Keratinocyte (primary cell): ENCODE data around the gene ZC3H12D. TPM values are rescaled to one million over a fixed set of nuclear protein-coding genes. Genes with fewer than 3 reads are reported as not detected.

Experiments used
- DNase-seq: peaks from one replicate; pipeline ENCODE4 v3.0.0-alpha.2; 2011; ENCODE audit warnings: low read depth, missing footprints, low spot score
- FAIRE-seq: peaks from 2 replicates; lab custom pipeline; 2011; peaks lifted over from hg19 to GRCh38; lab: Jason Lieb, UNC
- H2AFZ ChIP-seq: 2 replicates; pipeline ENCODE4 v1.6.0; 2012; ENCODE audit warnings: low read length, control low read depth, inconsistent platforms; ENCODE audit not compliant: control insufficient read depth
- H3K27ac ChIP-seq: 2 replicates; pipeline ENCODE4 v1.5.1; 2011; ENCODE audit warnings: low read length; ENCODE audit not compliant: control insufficient read depth, insufficient read depth
- H3K27me3 ChIP-seq: 3 replicates; pipeline ENCODE4 v1.6.0; 2011; ENCODE audit warnings: low read length; ENCODE audit not compliant: control insufficient read depth, insufficient read depth; ENCODE audit errors: extremely low read depth
- H3K36me3 ChIP-seq, 2 experiments: 2 replicates in 1 of 2; 3 replicates in 1 of 2; pipeline ENCODE4 v1.5.1; 2011; ENCODE audit warnings: low read length in 2 of 2, mild to moderate bottlenecking in 1 of 2; ENCODE audit not compliant: control insufficient read depth in 2 of 2, insufficient read depth in 2 of 2; ENCODE audit errors: extremely low read depth in 1 of 2
- H3K4me1 ChIP-seq: 3 replicates; pipeline ENCODE4 v1.5.1; 2011; ENCODE audit warnings: low read length; ENCODE audit not compliant: control insufficient read depth, insufficient read depth; ENCODE audit errors: extremely low read depth
- H3K4me2 ChIP-seq: 3 replicates; pipeline ENCODE4 v1.6.0; 2011; ENCODE audit warnings: low read depth, low read length; ENCODE audit not compliant: control insufficient read depth, insufficient read depth; ENCODE audit errors: extremely low read depth
- H3K4me3 ChIP-seq, 3 experiments: fragments of 200-600 bp in 1 of 3; sonication (generic) in 1 of 3; 2 replicates in 2 of 3; 3 replicates in 1 of 3; pipeline ENCODE4 v1.5.1; 2011 to 2016; ENCODE audit warnings: low read length in 3 of 3, mild to moderate bottlenecking in 3 of 3, control low read depth in 2 of 3, inconsistent platforms in 1 of 3, low read depth in 1 of 3, mixed read lengths in 1 of 3, mixed run types in 1 of 3, moderate library complexity in 1 of 3; ENCODE audit not compliant: control insufficient read depth in 2 of 3, insufficient read depth in 2 of 3; ENCODE audit errors: extremely low read depth in 1 of 3
- H3K79me2 ChIP-seq: 2 replicates; pipeline ENCODE4 v1.6.0; 2012; ENCODE audit warnings: low read length; ENCODE audit not compliant: control insufficient read depth, insufficient read depth
- H3K9ac ChIP-seq: 3 replicates; pipeline ENCODE4 v1.6.0; 2011; ENCODE audit warnings: low read length; ENCODE audit not compliant: control insufficient read depth, insufficient read depth; ENCODE audit errors: extremely low read depth
- H3K9me1 ChIP-seq: 3 replicates; pipeline ENCODE4 v1.6.0; 2011; ENCODE audit warnings: low read length; ENCODE audit not compliant: control insufficient read depth, insufficient read depth; ENCODE audit errors: extremely low read depth
- H3K9me3 ChIP-seq: 2 replicates; pipeline ENCODE4 v1.5.1; 2012; ENCODE audit warnings: low read depth, low read length; ENCODE audit not compliant: control insufficient read depth
- H4K20me1 ChIP-seq: 3 replicates; pipeline ENCODE4 v1.6.0; 2011; ENCODE audit warnings: low read length; ENCODE audit not compliant: control insufficient read depth, insufficient read depth; ENCODE audit errors: extremely low read depth
- CTCF ChIP-seq, 3 experiments: IDR thresholded peaks in 1 of 3; conservative IDR thresholded peaks in 1 of 3; optimal IDR thresholded peaks in 1 of 3; 2 replicates in 2 of 3; 3 replicates in 1 of 3; pipeline versions ENCODE3 to v1.5.1; 2011; ENCODE audit warnings: low read length in 3 of 3, mild to moderate bottlenecking in 3 of 3, moderate library complexity in 2 of 3, control low read depth in 1 of 3, inconsistent platforms in 1 of 3; ENCODE audit not compliant: insufficient read depth in 2 of 3; ENCODE audit errors: extremely low read depth in 1 of 3
- EZH2 ChIP-seq: IDR thresholded peaks from one replicate; pipeline ENCODE4 v1.6.1; 2012; ENCODE audit warnings: inconsistent platforms, mild to moderate bottlenecking, low read length, moderate library complexity
- dilution Hi-C: fragments of 300-500 bp; cut with MboI; formaldehyde crosslinking; loops from one replicate; pipeline ENCODE4 v1.7.0; 2020; ENCODE audit warnings: low sequenced_read_pairs; ENCODE audit not compliant: extremely low pct_ligation_motif_present
- polyA plus RNA-seq, 5 experiments: library from polyadenylated mRNA; depleted of rRNA in 3 of 5; stranded (reverse) in 3 of 5; stranded (forward) in 1 of 5; unstranded in 1 of 5; fragments of >200 nt; gene quantifications; 1 replicate in 1 of 5; 2 replicates in 3 of 5; 3 replicates in 1 of 5; pipeline versions ENCODE4 v1.2.1 to v1.2.3, GENCODE V29; 2011 to 2012; ENCODE audit warnings: missing spikeins in 2 of 5, low read depth in 1 of 5, low replicate concordance in 1 of 5

ZC3H12D gene
- polyA plus RNA-seq, 1 donor (not counting 4 experiments of a cell fraction or from before 2014, with no cell fraction given) = 0.04 TPM

GRCh38 chr6:149477544-149477943 is 7.3 kb downstream of the ZC3H12D start:
- H2AFZ ChIP-seq = no peak overlapping the region
- H3K9ac ChIP-seq = no peak overlapping the region
- H3K79me2 ChIP-seq = no peaks in the 10 kb centered on the region
- no peaks in the 10 kb centered on the region for H4K20me1 ChIP-seq
- no peak overlapping the region for H3K4me3 ChIP-seq
- no peak for TF ChIP-seq CTCF (optimal IDR thresholded peaks at IDR 0.05 in 1 of 3, IDR thresholded peaks at IDR 0.05 in 1 of 3, conservative IDR thresholded peaks at IDR 0.05 in 1 of 3; ENCODE audit: extremely low read depth in 1 of 3, insufficient read depth in 2 of 3, low read length in 3 of 3)
- TF ChIP-seq EZH2 = no peak
- peaks cover 13% of the 10 kb centered on the region for H3K4me1 ChIP-seq
- no peak overlapping the region for H3K27ac ChIP-seq
- no peaks in the 10 kb centered on the region for H3K36me3 ChIP-seq
- dilution Hi-C loops = no loop called here
- no peaks in the 10 kb centered on the region for H3K9me1 ChIP-seq
- no peak overlapping the region for H3K4me2 ChIP-seq
- DNase-seq (no peak), FAIRE-seq (no peak)
- peaks cover 20% of the 10 kb centered on the region for H3K27me3 ChIP-seq
- no peaks in the 10 kb centered on the region for H3K9me3 ChIP-seq

- no peak overlapping the region for H3K27ac ChIP-seq
- TF ChIP-seq CTCF (optimal IDR thresholded peaks at IDR 0.05 in 1 of 3, IDR thresholded peaks at IDR 0.05 in 1 of 3, conservative IDR thresholded peaks at IDR 0.05 in 1 of 3; ENCODE audit: extremely low read depth in 1 of 3, insufficient read depth in 2 of 3, low read length in 3 of 3) = no peak
- TF ChIP-seq EZH2 = no peak
- no peak overlapping the region for H3K4me3 ChIP-seq
- peaks cover 20% of the 10 kb centered on the region for H3K27me3 ChIP-seq
- no peak overlapping the region for H3K4me2 ChIP-seq
- H3K9me3 ChIP-seq = no peaks in the 10 kb centered on the region
- no peaks in the 10 kb centered on the region for H4K20me1 ChIP-seq
- dilution Hi-C loops = no loop called here
- H3K9ac ChIP-seq = no peak overlapping the region
- H3K9me1 ChIP-seq = no peaks in the 10 kb centered on the region
- no peaks in the 10 kb centered on the region for H3K79me2 ChIP-seq
- DNase-seq (no peak), FAIRE-seq (no peak)
- no peaks in the 10 kb centered on the region for H3K36me3 ChIP-seq
- H2AFZ ChIP-seq = no peak overlapping the region
- H3K4me1 ChIP-seq = peaks cover 13% of the 10 kb centered on the region
Observed at GRCh38 chr6:149476789-149477455, 7.9 kb downstream of the ZC3H12D start.
